ENCODE results near the gene NEURL1. TPM values are rescaled to one million over a fixed set of nuclear protein-coding genes. Genes with fewer than 3 reads are reported as not detected.

NEURL1 gene
- total and polyA plus RNA-seq, 3 experiments from 2014 or later = 0.69 to 1.6 (median 1.5) TPM

- Histone ChIP-seq H3K27me3 (ENCODE audit: insufficient read depth, low read length, poor library complexity, severe bottlenecking) (no peaks in the 10 kb centered on the region), H3K4me3 (ENCODE audit: low read length) (no peak overlapping the region), H3K9me3 (ENCODE audit: low read length) (no peaks in the 10 kb centered on the region), H3K27ac (ENCODE audit: low read depth, low read length) (no peak overlapping the region), H3K36me3 (ENCODE audit: insufficient read depth, low read length) (no peaks in the 10 kb centered on the region), H3K4me1 (ENCODE audit: insufficient read depth, low read length) (no peaks in the 10 kb centered on the region)
- H3K4me1 Mint-ChIP-seq = no peaks in the 10 kb centered on the region
- ChIA-PET CTCF (no interaction called here), POLR2A (no interaction called here)
- no peak overlapping the region for H3K27ac Mint-ChIP-seq
- DNase-seq = no peak
- H3K27me3 Mint-ChIP-seq = peaks cover 18 to 39% of the 10 kb centered on the region in 2 donors
- H3K4me3 Mint-ChIP-seq = no peak overlapping the region
- H3K9me3 Mint-ChIP-seq = peaks cover 8 to 17% (median 14%) of the 10 kb centered on the region in 5 donors
- H3K36me3 Mint-ChIP-seq = peaks cover 0 to 7% (median 3%) of the 10 kb centered on the region in 3 donors
Observed at GRCh38 chr10:103529539-103529938, 36.0 kb downstream of the NEURL1 start.

GRCh38 chr10:103533827-103534226 is 40.3 kb downstream of the NEURL1 start:
- Mint-ChIP-seq H3K4me1 (no peaks in the 10 kb centered on the region), H3K27ac (no peak overlapping the region), H3K4me3 (no peak overlapping the region), H3K36me3 (peaks cover 0 to 7% (median 3%) of the 10 kb centered on the region in 3 donors), H3K9me3 (peaks cover 4 to 17% (median 14%) of the 10 kb centered on the region in 5 donors), H3K27me3 (peaks cover 9 to 27% of the 10 kb centered on the region in 2 donors)
- ChIA-PET POLR2A (no interaction called here), CTCF (no interaction called here)
- Histone ChIP-seq H3K36me3 (ENCODE audit: insufficient read depth, low read length) (no peaks in the 10 kb centered on the region), H3K4me3 (ENCODE audit: low read length) (no peak overlapping the region), H3K4me1 (ENCODE audit: insufficient read depth, low read length) (no peaks in the 10 kb centered on the region), H3K27ac (ENCODE audit: low read depth, low read length) (no peak overlapping the region), H3K9me3 (ENCODE audit: low read length) (no peaks in the 10 kb centered on the region), H3K27me3 (ENCODE audit: insufficient read depth, low read length, poor library complexity, severe bottlenecking) (no peaks in the 10 kb centered on the region)
- no peak for DNase-seq

- Mint-ChIP-seq H3K27ac (no peak overlapping the region), H3K9me3 (peaks cover 4 to 17% (median 14%) of the 10 kb centered on the region in 5 donors), H3K27me3 (peaks cover 10 to 32% of the 10 kb centered on the region in 2 donors), H3K4me3 (no peak overlapping the region), H3K4me1 (no peaks in the 10 kb centered on the region), H3K36me3 (peaks cover 0 to 7% (median 3%) of the 10 kb centered on the region in 3 donors)
- Histone ChIP-seq H3K4me3 (ENCODE audit: low read length) (no peak overlapping the region), H3K9me3 (ENCODE audit: low read length) (no peaks in the 10 kb centered on the region), H3K4me1 (ENCODE audit: insufficient read depth, low read length) (no peaks in the 10 kb centered on the region), H3K36me3 (ENCODE audit: insufficient read depth, low read length) (no peaks in the 10 kb centered on the region), H3K27ac (ENCODE audit: low read depth, low read length) (no peak overlapping the region), H3K27me3 (ENCODE audit: insufficient read depth, low read length, poor library complexity, severe bottlenecking) (no peaks in the 10 kb centered on the region)
- DNase-seq = no peak
- CTCF ChIA-PET = interaction anchor here (1.6 kb wide), 1 partner anchor 11 kb away, joined by 3 read pairs; no protein-coding TSS in a partner anchor
- POLR2A ChIA-PET = no interaction called here
Observed at GRCh38 chr10:103534621-103535498, 41.4 kb downstream of the NEURL1 start.

GRCh38 chr10:103535595-103535994 is 42.1 kb downstream of the NEURL1 start:
- CTCF ChIA-PET = interaction anchor here (1.6 kb wide), 1 partner anchor 10 kb away, joined by 3 read pairs; no protein-coding TSS in a partner anchor
- POLR2A ChIA-PET = no interaction called here
- Mint-ChIP-seq H3K4me3 (no peak overlapping the region), H3K36me3 (peaks cover 0 to 7% (median 3%) of the 10 kb centered on the region in 3 donors), H3K27me3 (peaks cover 10 to 33% of the 10 kb centered on the region in 2 donors), H3K4me1 (no peaks in the 10 kb centered on the region), H3K9me3 (peaks cover 0 to 14% (median 14%) of the 10 kb centered on the region in 5 donors), H3K27ac (no peak overlapping the region)
- no peak overlapping the region for H3K27ac ChIP-seq (ENCODE audit: low read depth, low read length)
- H3K36me3 ChIP-seq (ENCODE audit: insufficient read depth, low read length) = no peaks in the 10 kb centered on the region
- H3K27me3 ChIP-seq (ENCODE audit: insufficient read depth, low read length, poor library complexity, severe bottlenecking) = no peaks in the 10 kb centered on the region
- no peak overlapping the region for H3K4me3 ChIP-seq (ENCODE audit: low read length)
- no peaks in the 10 kb centered on the region for H3K9me3 ChIP-seq (ENCODE audit: low read length)
- H3K4me1 ChIP-seq (ENCODE audit: insufficient read depth, low read length) = no peaks in the 10 kb centered on the region
- no peak for DNase-seq

GRCh38 chr10:103539751-103540150 is 46.2 kb downstream of the NEURL1 start:
- ChIA-PET CTCF (no interaction called here), POLR2A (no interaction called here)
- no peak overlapping the region for H3K27ac ChIP-seq (ENCODE audit: low read depth, low read length)
- H3K27me3 ChIP-seq (ENCODE audit: insufficient read depth, low read length, poor library complexity, severe bottlenecking) = no peaks in the 10 kb centered on the region
- Mint-ChIP-seq H3K36me3 (no peaks in the 10 kb centered on the region), H3K4me3 (no peak overlapping the region), H3K9me3 (peaks cover 0 to 3% (median 1%) of the 10 kb centered on the region in 5 donors), H3K27me3 (peaks cover 3 to 32% of the 10 kb centered on the region in 2 donors), H3K4me1 (peaks cover 11 to 13% (median 13%) of the 10 kb centered on the region in 3 donors), H3K27ac (no peak overlapping the region)
- H3K9me3 ChIP-seq (ENCODE audit: low read length) = no peaks in the 10 kb centered on the region
- H3K36me3 ChIP-seq (ENCODE audit: insufficient read depth, low read length) = no peaks in the 10 kb centered on the region
- no peak for DNase-seq
- H3K4me3 ChIP-seq (ENCODE audit: low read length) = no peak overlapping the region
- H3K4me1 ChIP-seq (ENCODE audit: insufficient read depth, low read length) = peaks cover 9% of the 10 kb centered on the region

GRCh38 chr10:103540722-103541121 is 47.2 kb downstream of the NEURL1 start:
- H3K27ac Mint-ChIP-seq = no peak overlapping the region
- H3K27me3 Mint-ChIP-seq = peaks cover 3 to 32% of the 10 kb centered on the region in 2 donors
- no peaks in the 10 kb centered on the region for H3K36me3 Mint-ChIP-seq
- Histone ChIP-seq H3K9me3 (ENCODE audit: low read length) (no peaks in the 10 kb centered on the region), H3K36me3 (ENCODE audit: insufficient read depth, low read length) (no peaks in the 10 kb centered on the region), H3K27ac (ENCODE audit: low read depth, low read length) (no peak overlapping the region), H3K4me1 (ENCODE audit: insufficient read depth, low read length) (peaks cover 9% of the 10 kb centered on the region), H3K4me3 (ENCODE audit: low read length) (no peak overlapping the region), H3K27me3 (ENCODE audit: insufficient read depth, low read length, poor library complexity, severe bottlenecking) (no peaks in the 10 kb centered on the region)
- peak overlapping the region in 1 of 7 donors; percentile 26 for H3K4me3 Mint-ChIP-seq
- DNase-seq = no peak
- no peaks in the 10 kb centered on the region for H3K9me3 Mint-ChIP-seq
- ChIA-PET CTCF (no interaction called here), POLR2A (no interaction called here)
- H3K4me1 Mint-ChIP-seq = peaks cover 11 to 13% (median 13%) of the 10 kb centered on the region in 3 donors

- Mint-ChIP-seq H3K4me1 (peaks cover 11 to 13% (median 13%) of the 10 kb centered on the region in 3 donors), H3K4me3 (peak overlapping the region in 1 of 7 donors; percentile 40), H3K36me3 (no peaks in the 10 kb centered on the region), H3K27me3 (peaks cover 3 to 30% of the 10 kb centered on the region in 2 donors), H3K9me3 (no peaks in the 10 kb centered on the region), H3K27ac (peak overlapping the region in 1 of 8 donors; percentile 81)
- no peaks in the 10 kb centered on the region for H3K27me3 ChIP-seq (ENCODE audit: insufficient read depth, low read length, poor library complexity, severe bottlenecking)
- no peak for DNase-seq
- no peak overlapping the region for H3K27ac ChIP-seq (ENCODE audit: low read depth, low read length)
- H3K4me3 ChIP-seq (ENCODE audit: low read length) = no peak overlapping the region
- CTCF ChIA-PET = interaction anchor here (1.7 kb wide), 1 partner anchor 124 kb away, joined by 5 read pairs; no protein-coding TSS in a partner anchor
- H3K4me1 ChIP-seq (ENCODE audit: insufficient read depth, low read length) = peaks cover 9% of the 10 kb centered on the region
- POLR2A ChIA-PET = no interaction called here
- H3K9me3 ChIP-seq (ENCODE audit: low read length) = no peaks in the 10 kb centered on the region
- no peaks in the 10 kb centered on the region for H3K36me3 ChIP-seq (ENCODE audit: insufficient read depth, low read length)
Observed at GRCh38 chr10:103541616-103542015, 48.1 kb downstream of the NEURL1 start.

Data from CD8-positive, alpha-beta memory T cell (primary cell).